Measurements from ENCODE around the gene TMEM163. TPM values are rescaled to one million over a fixed set of nuclear protein-coding genes. Genes with fewer than 3 reads are reported as not detected.

Gene TMEM163
- total and polyA plus RNA-seq, 8 donors = 0.58 to 16.7 (median 3.2) TPM; not detected in 1

- Histone ChIP-seq H3K4me1 (peaks cover 4 to 11% (median 9%) of the 10 kb centered on the region in 4 donors), H3K4me3 (no peak overlapping the region), H3K27me3 (no peaks in the 10 kb centered on the region), H3K9me3 (no peaks in the 10 kb centered on the region), H3K36me3 (peaks cover 3 to 47% (median 37%) of the 10 kb centered on the region in 4 donors), H3K27ac (no peak overlapping the region)
- no peak for TF ChIP-seq EP300 (IDR thresholded peaks at IDR 0.05)
- no peak for TF ChIP-seq POLR2AphosphoS5 (IDR thresholded peaks at IDR 0.05)
- no peak for TF ChIP-seq POLR2A (IDR thresholded peaks at IDR 0.05)
- TF ChIP-seq CTCF (IDR thresholded peaks at IDR 0.05) = no peak
- 72 to 88% (median 82%) methylated on average over 4 of the region's 4 CpGs for WGBS, 5 donors
- peak in 1 of 2 donors; percentile 14 for DNase-seq
- intact Hi-C loops (cut with DNase I; ENCODE audit: low total_unique reads) = loop anchor here (10.0 kb wide), 1 partner anchor 339 kb away; no protein-coding TSS in a partner anchor
Observed at GRCh38 chr2:134453476-134453875, 265.3 kb downstream of the TMEM163 start.

- Histone ChIP-seq H3K9me3 (no peaks in the 10 kb centered on the region), H3K4me3 (no peak overlapping the region), H3K36me3 (peaks cover 8 to 59% (median 49%) of the 10 kb centered on the region in 4 donors), H3K4me1 (peaks cover 0 to 1% (median under 1%) of the 10 kb centered on the region in 4 donors), H3K27ac (no peak overlapping the region), H3K27me3 (no peaks in the 10 kb centered on the region)
- intact Hi-C loops (cut with DNase I; ENCODE audit: low total_unique reads) = loop anchor here (10.0 kb wide), 1 partner anchor 337 kb away; no protein-coding TSS in a partner anchor
- peak in 1 of 2 donors; percentile 20 for DNase-seq
- 83 to 91% (median 85%) methylated on average over 9 of the region's 9 CpGs for WGBS, 5 donors
- TF ChIP-seq POLR2A (IDR thresholded peaks at IDR 0.05) (no peak), CTCF (IDR thresholded peaks at IDR 0.05) (no peak), POLR2AphosphoS5 (IDR thresholded peaks at IDR 0.05) (no peak), EP300 (IDR thresholded peaks at IDR 0.05) (no peak)
Observed at GRCh38 chr2:134452042-134452733, 266.6 kb downstream of the TMEM163 start.

- Histone ChIP-seq H3K4me1 (peaks cover 0 to 5% (median 4%) of the 10 kb centered on the region in 4 donors), H3K9me3 (no peaks in the 10 kb centered on the region), H3K27ac (no peak overlapping the region), H3K36me3 (peaks cover 13 to 66% (median 55%) of the 10 kb centered on the region in 4 donors), H3K27me3 (no peaks in the 10 kb centered on the region), H3K4me3 (no peak overlapping the region)
- intact Hi-C loops (cut with DNase I; ENCODE audit: low total_unique reads) = loop anchor here (10.0 kb wide), 1 partner anchor 336 kb away; no protein-coding TSS in a partner anchor
- 39 to 89% (median 68%) methylated on average over 2 of the region's 2 CpGs for WGBS, 5 donors
- peak in 1 of 2 donors; percentile 10 for DNase-seq
- TF ChIP-seq POLR2AphosphoS5 (IDR thresholded peaks at IDR 0.05) (no peak), POLR2A (IDR thresholded peaks at IDR 0.05) (no peak), CTCF (IDR thresholded peaks at IDR 0.05) (no peak), EP300 (IDR thresholded peaks at IDR 0.05) (no peak)
Observed at GRCh38 chr2:134451347-134451630, 267.5 kb downstream of the TMEM163 start.

- Histone ChIP-seq H3K4me3 (no peak overlapping the region), H3K4me1 (peaks cover 0 to 15% (median 11%) of the 10 kb centered on the region in 4 donors), H3K36me3 (peaks cover 13 to 68% (median 59%) of the 10 kb centered on the region in 4 donors), H3K9me3 (no peaks in the 10 kb centered on the region), H3K27ac (peak overlapping the region in 1 of 5 donors; percentile 16), H3K27me3 (no peaks in the 10 kb centered on the region)
- no peak for TF ChIP-seq POLR2A (IDR thresholded peaks at IDR 0.05)
- TF ChIP-seq CTCF (IDR thresholded peaks at IDR 0.05) = no peak
- TF ChIP-seq EP300 (IDR thresholded peaks at IDR 0.05) = no peak
- TF ChIP-seq POLR2AphosphoS5 (IDR thresholded peaks at IDR 0.05) = no peak
- DNase-seq = no peak
- 89 to 97% (median 94%) methylated on average over 15 of the region's 15 CpGs for WGBS, 5 donors
- intact Hi-C loops (cut with DNase I; ENCODE audit: low total_unique reads) = loop anchor here (10.0 kb wide), 1 partner anchor 335 kb away; no protein-coding TSS in a partner anchor
Observed at GRCh38 chr2:134449751-134450513, 268.9 kb downstream of the TMEM163 start.

All from stomach (tissue), 9 donors.